Epithelial cell of esophagus (primary cell): ENCODE data around the gene GPR83.
"Not testable (repeated sequence)": the region's sequence is repeated elsewhere in the genome, so short reads cannot be mapped to it uniquely, and the experiment has no call there.

Source experiments
- DNase-seq: peaks from one replicate; pipeline ENCODE4 v3.0.0; 2010; ENCODE audit warnings: low read depth
- H3K4me3 ChIP-seq: 2 replicates; pipeline ENCODE4 v1.5.1; 2011; ENCODE audit warnings: mild to moderate bottlenecking, low read length, control low read depth
- TF ChIP-seq, protein P1 (sequence below): IDR thresholded peaks from 2 replicates; pipeline ENCODE4 v1.5.1; 2011; ENCODE audit warnings: low read depth, mild to moderate bottlenecking, low read length, control low read depth, inconsistent platforms; ENCODE audit not compliant: insufficient read depth; ENCODE audit errors: missing control alignments

The GPR83 gene

DNA sequence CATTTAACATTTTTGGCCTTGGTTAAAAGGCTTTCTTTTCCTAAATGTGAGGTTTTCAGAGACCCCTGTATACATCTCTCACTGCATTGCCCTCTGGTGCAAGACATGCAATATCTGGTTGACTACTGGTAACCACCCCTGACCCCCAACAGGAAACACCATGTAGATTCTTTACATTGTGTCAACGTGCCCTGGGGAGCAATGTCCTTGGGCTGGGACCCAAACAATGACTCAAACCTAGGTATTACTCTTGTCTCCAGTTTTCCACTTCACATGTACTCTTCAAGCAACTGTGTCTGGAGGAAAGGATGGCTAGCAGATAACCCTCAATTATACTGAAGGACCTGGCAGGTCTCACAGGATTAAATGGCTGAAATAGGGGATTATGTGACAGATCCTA lies 1.1 kb upstream of the GPR83 start:
- TF ChIP-seq, protein P1, sequence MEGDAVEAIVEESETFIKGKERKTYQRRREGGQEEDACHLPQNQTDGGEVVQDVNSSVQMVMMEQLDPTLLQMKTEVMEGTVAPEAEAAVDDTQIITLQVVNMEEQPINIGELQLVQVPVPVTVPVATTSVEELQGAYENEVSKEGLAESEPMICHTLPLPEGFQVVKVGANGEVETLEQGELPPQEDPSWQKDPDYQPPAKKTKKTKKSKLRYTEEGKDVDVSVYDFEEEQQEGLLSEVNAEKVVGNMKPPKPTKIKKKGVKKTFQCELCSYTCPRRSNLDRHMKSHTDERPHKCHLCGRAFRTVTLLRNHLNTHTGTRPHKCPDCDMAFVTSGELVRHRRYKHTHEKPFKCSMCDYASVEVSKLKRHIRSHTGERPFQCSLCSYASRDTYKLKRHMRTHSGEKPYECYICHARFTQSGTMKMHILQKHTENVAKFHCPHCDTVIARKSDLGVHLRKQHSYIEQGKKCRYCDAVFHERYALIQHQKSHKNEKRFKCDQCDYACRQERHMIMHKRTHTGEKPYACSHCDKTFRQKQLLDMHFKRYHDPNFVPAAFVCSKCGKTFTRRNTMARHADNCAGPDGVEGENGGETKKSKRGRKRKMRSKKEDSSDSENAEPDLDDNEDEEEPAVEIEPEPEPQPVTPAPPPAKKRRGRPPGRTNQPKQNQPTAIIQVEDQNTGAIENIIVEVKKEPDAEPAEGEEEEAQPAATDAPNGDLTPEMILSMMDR: no peak
- no peak overlapping the region for H3K4me3 ChIP-seq
- peak; percentile 33 for DNase-seq

DNA sequence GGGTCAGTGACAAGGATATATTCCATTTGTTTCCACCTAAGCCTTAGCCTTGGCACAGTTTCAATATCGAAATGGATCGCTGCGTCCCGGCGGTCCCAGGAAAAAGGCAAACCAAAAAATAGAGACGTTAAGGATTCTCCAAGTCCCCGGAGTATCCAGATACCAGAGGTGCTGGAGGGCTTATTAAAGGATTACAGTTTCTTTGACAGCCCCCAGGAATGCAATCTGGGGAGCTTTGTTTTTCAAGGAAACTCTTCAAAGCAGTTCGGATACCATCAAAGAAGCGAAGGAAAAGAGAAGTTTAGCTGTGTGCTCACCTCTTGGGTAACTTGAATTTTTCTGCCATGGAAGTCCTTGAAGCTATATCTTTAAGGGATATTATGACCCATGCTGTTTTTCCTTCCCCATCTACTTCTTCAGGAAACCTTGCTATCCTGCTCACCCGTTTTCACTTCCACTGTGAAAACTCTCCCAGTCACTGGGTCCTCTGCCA lies 600 bp upstream of the GPR83 start:
- TF ChIP-seq, protein P1: no peak
- H3K4me3 ChIP-seq: no peak overlapping the region
- DNase-seq: no peak

GRCh38 chr11:94400457-94400838 lies 771 bp downstream of the GPR83 start:
- TF ChIP-seq, protein P1: no peak

DNA sequence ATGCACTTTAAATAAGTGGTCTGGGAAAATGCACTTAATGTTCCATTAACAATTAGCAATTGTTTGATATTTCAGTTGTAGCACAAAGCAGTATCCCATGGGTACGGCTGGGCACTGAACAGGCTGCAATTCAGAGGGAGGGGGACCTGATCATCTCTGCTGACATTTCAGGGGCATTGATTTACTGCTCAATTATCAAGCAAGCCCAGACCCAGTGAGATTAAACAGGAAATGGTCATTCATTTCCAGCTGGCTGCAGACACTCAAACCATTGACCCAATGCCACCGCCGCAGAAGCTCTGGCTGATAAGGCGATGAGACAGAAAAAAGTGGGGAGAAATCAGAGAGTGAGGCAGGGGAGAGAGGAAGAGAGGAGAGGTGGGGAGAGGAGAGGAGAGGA lies 1.2 kb downstream of the GPR83 start:
- no peak overlapping the region for H3K4me3 ChIP-seq
- no peak for DNase-seq
- TF ChIP-seq, protein P1: no peak

More at GRCh38 chr11:94400457-94400838, 771 bp downstream of the GPR83 start:
- H3K4me3 ChIP-seq: no peak overlapping the region
- no peak for DNase-seq

DNA sequence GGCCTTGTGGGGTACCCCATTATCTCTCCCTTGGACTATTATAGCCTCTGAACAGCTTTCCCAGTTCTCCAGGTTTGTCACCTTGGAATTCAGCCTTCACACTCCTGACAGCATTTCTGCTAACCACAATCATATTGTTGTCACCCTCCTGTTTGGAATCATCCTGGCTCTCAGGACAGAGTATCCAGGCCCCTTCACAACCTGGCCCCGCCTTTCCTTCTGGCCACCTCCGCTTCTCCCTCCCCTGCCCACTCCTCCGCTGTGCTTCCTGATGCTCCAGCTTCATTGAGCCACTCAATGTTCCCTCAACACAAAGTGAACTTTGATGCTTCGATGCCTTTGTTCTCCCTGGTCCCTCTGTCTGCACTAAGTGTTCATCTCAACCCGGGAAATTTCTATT lies 3.1 kb downstream of the GPR83 start:
- H3K4me3 ChIP-seq: no peak overlapping the region
- no peak for DNase-seq
- TF ChIP-seq, protein P1: no peak

- no peak for DNase-seq
- TF ChIP-seq, protein P1: no peak
- H3K4me3 ChIP-seq: no peak overlapping the region
Measured at GRCh38 chr11:94396282-94396681, 4.9 kb downstream of the GPR83 start.

GRCh38 chr11:94391937-94392336 lies 9.3 kb downstream of the GPR83 start:
- not testable (repeated sequence) for DNase-seq, H3K4me3 ChIP-seq
